ENCODE measurements around the gene SYTL3. TPM values are rescaled to one million over a fixed set of nuclear protein-coding genes. Genes with fewer than 3 reads are reported as not detected.
A peak's percentile ranks its signal among the peaks of the same experiment; 100 is the strongest.
"Not testable (repeated sequence)": the region's sequence is repeated elsewhere in the genome, so short reads cannot be mapped to it uniquely, and the experiment has no call there.

SYTL3 gene
- total RNA-seq, 2 experiments from 2014 or later = 151 to 163 TPM

- intact Hi-C loops (cut with micrococcal nuclease) = no loop called here
- H3K27ac Mint-ChIP-seq = no peak overlapping the region
- ChIA-PET CTCF (interaction anchor here (0.8 kb wide), 1 partner anchor 33 kb away, joined by 3 read pairs; no protein-coding TSS in a partner anchor), POLR2A (interaction anchor here (0.8 kb wide), 1 partner anchor 33 kb away, joined by 3 read pairs; no protein-coding TSS in a partner anchor)
- H3K4me3 Mint-ChIP-seq = no peak overlapping the region
- peaks cover 65% of the 10 kb centered on the region for H3K36me3 Mint-ChIP-seq (ENCODE audit: low read depth)
- TF ChIP-seq CTCF (IDR thresholded peaks at IDR 0.05) = no peak
- no peak for DNase-seq
- ATAC-seq = no peak
- no peaks in the 10 kb centered on the region for H3K4me1 Mint-ChIP-seq (ENCODE audit: low read depth)
- no peaks in the 10 kb centered on the region for H3K27me3 Mint-ChIP-seq
- peaks cover 4% of the 10 kb centered on the region for H3K9me3 Mint-ChIP-seq
Measured at GRCh38 chr6:158610319-158610968, 39.4 kb upstream of the SYTL3 start.

DNA sequence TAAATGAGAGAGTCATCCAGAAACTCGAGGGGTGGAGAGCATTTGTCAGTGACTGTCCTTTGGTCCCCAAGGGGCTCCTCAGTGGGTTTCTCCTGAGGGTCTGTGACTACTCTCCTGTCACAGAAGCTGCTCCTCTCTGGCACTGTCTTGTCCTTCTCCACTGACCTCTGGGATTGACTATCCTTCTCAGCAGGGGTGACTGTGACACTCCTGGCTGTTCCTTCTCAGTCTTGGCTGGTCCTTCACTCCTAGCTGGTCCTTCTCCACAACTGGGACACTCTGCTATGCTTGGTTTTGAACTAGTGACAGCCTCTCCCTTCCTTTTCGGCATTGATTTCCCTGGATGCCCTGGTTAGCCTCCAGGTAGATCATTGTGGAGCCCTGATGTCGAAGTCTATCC lies 38.8 kb upstream of the SYTL3 start:
- peaks cover 66% of the 10 kb centered on the region for H3K36me3 Mint-ChIP-seq (ENCODE audit: low read depth)

DNA sequence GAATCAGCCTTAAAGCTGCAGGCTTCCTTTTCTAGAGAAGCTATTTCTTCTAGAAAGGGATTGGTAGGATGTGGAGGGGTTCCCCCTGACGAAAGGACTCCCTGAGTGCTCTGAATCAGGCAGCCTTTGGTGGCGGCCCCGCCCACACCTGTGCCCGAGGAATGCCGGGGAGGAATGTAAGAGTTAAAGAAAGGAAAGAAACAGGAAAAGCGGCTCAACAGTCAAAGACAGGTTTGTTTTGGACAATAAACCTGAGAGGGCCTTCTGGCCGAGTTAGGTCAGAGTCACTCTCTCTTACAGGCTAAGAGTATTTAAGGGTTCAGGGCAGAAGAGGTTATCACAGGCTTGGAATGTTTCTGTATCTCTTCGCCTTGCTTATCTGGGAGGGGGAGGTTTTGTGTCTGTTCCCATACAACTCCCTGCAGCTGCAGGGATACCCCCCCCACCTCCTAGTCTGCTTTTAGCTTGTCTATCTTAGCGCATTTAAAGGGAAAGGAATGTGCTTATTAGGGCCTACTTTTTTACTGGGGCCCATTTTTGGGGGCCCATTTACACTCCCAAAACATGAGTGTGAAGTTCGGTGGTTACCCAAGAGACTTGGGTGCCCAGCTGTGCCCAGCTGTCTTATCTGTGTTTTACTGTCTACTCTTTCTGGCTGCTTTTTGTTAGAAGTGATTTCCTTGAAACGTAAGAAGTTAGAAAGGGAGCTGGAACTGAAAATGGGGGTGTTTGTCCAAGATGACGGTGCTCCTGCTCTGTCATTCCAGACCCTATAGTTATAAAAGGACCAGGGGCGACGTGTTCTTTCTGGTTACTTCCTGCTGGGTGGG lies 38.1 kb upstream of the SYTL3 start:
- Mint-ChIP-seq H3K4me1 (ENCODE audit: low read depth) (no peaks in the 10 kb centered on the region), H3K27me3 (no peaks in the 10 kb centered on the region), H3K36me3 (ENCODE audit: low read depth) (peaks cover 67% of the 10 kb centered on the region), H3K4me3 (no peak overlapping the region), H3K9me3 (peaks cover 4% of the 10 kb centered on the region), H3K27ac (no peak overlapping the region)
- intact Hi-C loops (cut with micrococcal nuclease) = no loop called here
- DNase-seq (no peak), ATAC-seq (no peak)
- CTCF ChIA-PET = interaction anchor here (0.9 kb wide), 1 partner anchor 48 kb away, joined by 3 read pairs; no protein-coding TSS in a partner anchor
- no peak for TF ChIP-seq CTCF (IDR thresholded peaks at IDR 0.05)
- POLR2A ChIA-PET = interaction anchor here (0.9 kb wide), 1 partner anchor 9 kb away, joined by 3 read pairs; no protein-coding TSS in a partner anchor

More for the DNA sequence above, 38.8 kb upstream of the SYTL3 start:
- intact Hi-C loops (cut with micrococcal nuclease) = no loop called here
- Mint-ChIP-seq H3K4me1 (ENCODE audit: low read depth) (no peaks in the 10 kb centered on the region), H3K27ac (no peak overlapping the region), H3K4me3 (no peak overlapping the region), H3K27me3 (no peaks in the 10 kb centered on the region), H3K9me3 (peaks cover 4% of the 10 kb centered on the region)
- no peak for TF ChIP-seq CTCF (IDR thresholded peaks at IDR 0.05)
- ChIA-PET CTCF (interaction anchor here (0.8 to 0.9 kb wide), 2 partner anchors 33 to 49 kb away, joined by 3 read pairs; no protein-coding TSS in a partner anchor), POLR2A (interaction anchor here (0.8 kb wide), 1 partner anchor 32 kb away, joined by 3 read pairs; no protein-coding TSS in a partner anchor)
- ATAC-seq (no peak), DNase-seq (no peak)

GRCh38 chr6:158614606-158615005 lies 35.2 kb upstream of the SYTL3 start:
- ATAC-seq; CTCF ChIA-PET; H3K4me3 Mint-ChIP-seq; H3K9me3 Mint-ChIP-seq; POLR2A ChIA-PET; H3K27ac Mint-ChIP-seq; DNase-seq; intact Hi-C loops (cut with micrococcal nuclease); H3K4me1 Mint-ChIP-seq (ENCODE audit: low read depth); H3K27me3 Mint-ChIP-seq: not testable (repeated sequence)
- peaks cover 70% of the 10 kb centered on the region for H3K36me3 Mint-ChIP-seq (ENCODE audit: low read depth)

DNA sequence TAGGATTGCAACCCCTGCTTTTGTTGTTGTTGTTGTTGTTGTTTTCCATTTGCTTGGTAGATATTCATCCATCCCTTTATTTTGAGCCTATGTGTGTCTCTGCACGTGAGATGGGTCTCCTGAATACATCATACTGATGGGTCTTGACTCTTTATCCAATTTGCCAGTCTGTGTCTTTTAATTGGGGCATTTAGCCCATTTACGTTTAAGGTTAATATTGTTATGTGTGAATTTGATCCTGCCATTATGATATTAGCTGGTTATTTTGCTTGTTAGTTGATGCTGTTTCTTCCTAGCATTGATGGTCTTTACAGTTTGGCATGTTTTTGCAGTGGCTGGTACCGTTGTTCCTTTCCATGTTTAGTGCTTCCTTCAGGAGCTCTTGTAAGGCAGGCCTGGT lies 31.6 kb upstream of the SYTL3 start:
- H3K9me3 Mint-ChIP-seq = not testable (repeated sequence)
- POLR2A ChIA-PET = interaction anchor here (0.6 kb wide), 1 partner anchor 185 kb away, joined by 3 read pairs; no protein-coding TSS in a partner anchor

More for the DNA sequence above, 31.6 kb upstream of the SYTL3 start:
- H3K4me3 Mint-ChIP-seq; H3K4me1 Mint-ChIP-seq (ENCODE audit: low read depth); ATAC-seq; intact Hi-C loops (cut with micrococcal nuclease); H3K27me3 Mint-ChIP-seq; DNase-seq: not testable (repeated sequence)
- CTCF ChIA-PET = interaction anchor here (1.6 kb wide), 1 partner anchor 73 kb away, joined by 4 read pairs; no protein-coding TSS in a partner anchor
- H3K27ac Mint-ChIP-seq = peak overlapping the region; percentile 30
- H3K36me3 Mint-ChIP-seq (ENCODE audit: low read depth) = peaks cover 48% of the 10 kb centered on the region
